ENCODE results near the gene ERGIC1.

GRCh38 chr5:172925336-172925948, 91.4 kb downstream of the ERGIC1 start:
- TF ChIP-seq PKNOX1 (IDR thresholded peaks at IDR 0.05) (no peak), NFRKB (IDR thresholded peaks at IDR 0.05) (no peak), BHLHE40 (IDR thresholded peaks at IDR 0.05; ENCODE audit: borderline replicate concordance) (no peak), ELF4 (IDR thresholded peaks at IDR 0.05) (no peak), SP1 (IDR thresholded peaks at IDR 0.05) (no peak), ARNT (IDR thresholded peaks at IDR 0.05) (no peak), FOXK2 (IDR thresholded peaks at IDR 0.05) (no peak), TARDBP (IDR thresholded peaks at IDR 0.05) (no peak), FOXM1 (IDR thresholded peaks at IDR 0.05; ENCODE audit: borderline replicate concordance) (no peak), SUZ12 (IDR thresholded peaks at IDR 0.05) (no peak), ZNF384 (IDR thresholded peaks at IDR 0.05) (no peak), FOXA1 (IDR thresholded peaks at IDR 0.05) (no peak)

All from HEK293T (cell line).